ENCODE results near the gene ZNF546. TPM values are rescaled to one million over a fixed set of nuclear protein-coding genes. Genes with fewer than 3 reads are reported as not detected.
A peak's percentile ranks its signal among the peaks of the same experiment; 100 is the strongest.

ZNF546 gene
- total RNA-seq, 2 donors from 2014 or later, result 5.8 to 8.5 TPM

- DNase-seq (ENCODE audit: low spot score), result no peak
- no peak for TF ChIP-seq CTCF (IDR thresholded peaks at IDR 0.05)
- H3K27me3 ChIP-seq (replicated peaks; ENCODE audit: insufficient read depth), result no peaks in the 10 kb centered on the region
- ATAC-seq (ENCODE audit: insufficient number of reproducible peaks, low FRiP score, low read depth), result no peak
- H3K4me1 ChIP-seq (ENCODE audit: control insufficient read depth in 1 of 2, low read depth in 2 of 2), result peaks cover 4 to 21% of the 10 kb centered on the region in 2 donors
- peaks cover 19% of the 10 kb centered on the region for H3K9me3 ChIP-seq
- H3K36me3 ChIP-seq, result no peaks in the 10 kb centered on the region
- peak within 1 kb of the TSS; percentile 75 for H3K4me3 ChIP-seq
- peak within 1 kb of the TSS; percentile 33 to 60 for H3K27ac ChIP-seq
Measured at GRCh38 chr19:40055832-40056504, 59.1 kb downstream of the ZNF546 start, which contains the start of gene ZNF780B. TSS of gene ZNF780B (minus strand) at chr19:40056231. CDS start at chr19:40050332, 5,899 bp downstream.

DNA sequence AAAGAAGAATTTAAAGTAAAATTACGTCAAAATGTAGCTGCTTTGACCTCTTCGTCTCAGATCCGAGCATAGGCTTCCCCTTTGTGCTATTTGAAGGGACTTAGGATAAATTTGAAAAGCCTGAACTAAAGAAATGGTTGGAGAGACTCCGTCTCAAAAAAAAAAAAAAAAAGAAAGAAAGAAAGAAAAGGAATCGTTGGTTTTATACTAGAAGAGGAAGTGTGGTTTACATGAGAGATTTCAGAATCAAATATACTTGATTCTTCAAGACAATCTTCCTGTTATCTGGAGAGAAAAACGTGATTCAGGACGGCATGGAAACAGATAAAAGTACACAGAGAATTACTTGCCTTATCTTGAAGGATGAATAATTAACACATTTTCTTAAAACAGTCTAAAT, 59.6 kb downstream of the ZNF546 start:
- no peaks in the 10 kb centered on the region for H3K36me3 ChIP-seq
- ATAC-seq (ENCODE audit: insufficient number of reproducible peaks, low FRiP score, low read depth), result no peak
- peak overlapping the region; percentile 75 for H3K4me3 ChIP-seq
- no peak for TF ChIP-seq CTCF (IDR thresholded peaks at IDR 0.05)
- no peaks in the 10 kb centered on the region for H3K27me3 ChIP-seq (replicated peaks; ENCODE audit: insufficient read depth)
- H3K4me1 ChIP-seq (ENCODE audit: control insufficient read depth in 1 of 2, low read depth in 2 of 2), result peaks cover 4 to 21% of the 10 kb centered on the region in 2 donors
- no peak for DNase-seq (ENCODE audit: low spot score)
- H3K9me3 ChIP-seq, result peaks cover 19% of the 10 kb centered on the region
- H3K27ac ChIP-seq, result peak overlapping the region in 1 of 2 donors; percentile 33

DNA sequence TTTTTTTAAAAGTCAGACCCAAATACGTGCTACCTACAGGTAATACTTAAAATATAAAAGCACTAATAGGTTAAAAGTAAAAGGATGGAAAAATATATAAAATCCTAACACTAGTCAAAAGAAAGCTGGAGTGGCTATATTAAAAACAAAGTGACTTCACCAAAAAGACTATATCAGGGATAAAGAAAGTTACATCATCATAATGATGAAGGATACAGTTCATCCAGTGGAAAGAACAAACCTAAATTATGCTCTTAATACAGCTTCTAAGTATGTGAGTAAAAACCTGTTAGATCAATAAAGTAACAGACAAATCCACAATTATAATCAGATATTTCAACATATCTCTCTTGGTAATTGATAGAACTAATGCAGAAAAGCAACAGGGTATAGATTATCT, 60.3 kb downstream of the ZNF546 start:
- Histone ChIP-seq H3K4me1 (ENCODE audit: control insufficient read depth in 1 of 2, low read depth in 2 of 2) (peaks cover 4 to 21% of the 10 kb centered on the region in 2 donors), H3K27ac (no peak overlapping the region), H3K4me3 (no peak overlapping the region), H3K36me3 (no peaks in the 10 kb centered on the region), H3K9me3 (peaks cover 16% of the 10 kb centered on the region), H3K27me3 (replicated peaks; ENCODE audit: insufficient read depth) (no peaks in the 10 kb centered on the region)
- no peak for ATAC-seq (ENCODE audit: insufficient number of reproducible peaks, low FRiP score, low read depth)
- DNase-seq (ENCODE audit: low spot score), result no peak
- no peak for TF ChIP-seq CTCF (IDR thresholded peaks at IDR 0.05)

DNA sequence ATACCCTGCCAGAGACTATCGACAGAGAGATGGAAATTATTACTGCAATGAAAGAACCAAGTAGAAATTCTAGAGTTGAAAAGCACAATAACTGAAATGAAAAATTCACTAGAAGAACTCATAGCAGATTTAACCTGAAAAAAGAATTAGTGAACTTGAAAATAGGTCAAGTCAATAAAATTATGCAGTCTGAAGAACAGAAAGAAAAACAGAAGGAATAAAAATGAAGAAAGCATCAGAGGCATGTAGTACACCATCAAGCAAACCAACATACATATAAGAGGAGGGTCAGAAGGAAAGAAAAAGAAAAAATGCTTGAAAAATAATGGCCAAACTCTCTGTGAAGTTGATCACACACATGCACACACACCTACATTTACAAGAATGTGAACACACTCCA, 62.8 kb downstream of the ZNF546 start:
- H3K36me3 ChIP-seq, result no peaks in the 10 kb centered on the region
- DNase-seq (ENCODE audit: low spot score) (no peak), ATAC-seq (ENCODE audit: insufficient number of reproducible peaks, low FRiP score, low read depth) (no peak)
- peaks cover 27% of the 10 kb centered on the region for H3K9me3 ChIP-seq
- no peaks in the 10 kb centered on the region for H3K27me3 ChIP-seq (replicated peaks; ENCODE audit: insufficient read depth)
- no peak for TF ChIP-seq CTCF (IDR thresholded peaks at IDR 0.05)
- no peak overlapping the region for H3K4me3 ChIP-seq
- H3K27ac ChIP-seq, result no peak overlapping the region
- H3K4me1 ChIP-seq (ENCODE audit: control insufficient read depth in 1 of 2, low read depth in 2 of 2), result peaks cover 4 to 16% of the 10 kb centered on the region in 2 donors

GRCh38 chr19:40070058-40070457, 73.2 kb downstream of the ZNF546 start:
- Histone ChIP-seq H3K9me3 (peaks cover 14% of the 10 kb centered on the region), H3K4me1 (ENCODE audit: control insufficient read depth in 1 of 2, low read depth in 2 of 2) (no peaks in the 10 kb centered on the region), H3K27ac (no peak overlapping the region), H3K27me3 (replicated peaks; ENCODE audit: insufficient read depth) (no peaks in the 10 kb centered on the region), H3K4me3 (no peak overlapping the region), H3K36me3 (peaks cover 14% of the 10 kb centered on the region)
- ATAC-seq (ENCODE audit: insufficient number of reproducible peaks, low FRiP score, low read depth), result no peak
- no peak for DNase-seq (ENCODE audit: low spot score)
- TF ChIP-seq CTCF (IDR thresholded peaks at IDR 0.05), result no peak

Other genes with a start within 250 kb of the ZNF546 start
- gene LEUTX, start 218.2 kb upstream of the ZNF546 start, total RNA-seq, result not detected
- gene DYRK1B, start 162.9 kb upstream of the ZNF546 start, total RNA-seq, result 10 to 100 TPM in 1 of 2 donors, 1 to 10 TPM in 1; 8.9 to 10.2 TPM
- 100 to 1,000 TPM in 1 of 2 donors, 10 to 100 TPM in 1; 52.7 to 103 TPM for gene FBL, start 150.7 kb upstream of the ZNF546 start, total RNA-seq
- gene FCGBP, start 62.4 kb upstream of the ZNF546 start, total RNA-seq, result 100 to 1,000 TPM; 120 to 142 TPM
- gene PSMC4, start 25.9 kb upstream of the ZNF546 start, total RNA-seq, result 10 to 100 TPM; 71.1 to 93.1 TPM
- gene ZNF780B, start 59.2 kb downstream of the ZNF546 start, total RNA-seq, result 10 to 100 TPM; 21.2 to 25.3 TPM
- 10 to 100 TPM in 1 of 2 donors, 1 to 10 TPM in 1; 8.9 to 17.7 TPM for gene ZNF780A, start 93.9 kb downstream of the ZNF546 start, total RNA-seq
- gene MAP3K10, start 194.4 kb downstream of the ZNF546 start, total RNA-seq, result 10 to 100 TPM; 30.2 to 32.5 TPM
- gene TTC9B, start 221.3 kb downstream of the ZNF546 start, total RNA-seq, result not detected
- 1 to 10 TPM in 1 of 2 donors, not detected in 1; 1.6 TPM for gene CCNP, start 229.6 kb downstream of the ZNF546 start, total RNA-seq